ENCODE results near the gene STH. TPM values are rescaled to one million over a fixed set of nuclear protein-coding genes. Genes with fewer than 3 reads are reported as not detected.

Gene STH
- total and polyA plus RNA-seq, 12 donors, result not detected

- Histone ChIP-seq H3K36me3 (replicated peaks in 1 of 2) (peaks cover 0 to 15% of the 10 kb centered on the region in 2 donors), H3K27ac (peak overlapping the region in 3 of 5 donors; percentile 26 to 75 (median 41)), H3K4me3 (no peak overlapping the region), H3K9me3 (replicated peaks in 1 of 3) (no peaks in the 10 kb centered on the region), H3K4me1 (replicated peaks in 1 of 2) (peaks cover 8 to 31% of the 10 kb centered on the region in 2 donors), H3K27me3 (no peaks in the 10 kb centered on the region)
- WGBS, 4 donors, result 89 to 95% (median 92%) methylated on average over 8 of the region's 8 CpGs
- intact Hi-C loops (cut with DNase I), result no loop called here
- TF ChIP-seq POLR2A (IDR thresholded peaks at IDR 0.05) (no peak), CTCF (IDR thresholded peaks at IDR 0.05) (no peak)
- DNase-seq, result no peak
Observed at GRCh38 chr17:46025510-46026165, 26.6 kb downstream of the STH start.

GRCh38 chr17:46026166-46027047, 27.4 kb downstream of the STH start:
- Histone ChIP-seq H3K4me1 (replicated peaks in 1 of 2) (peaks cover 8 to 31% of the 10 kb centered on the region in 2 donors), H3K4me3 (no peak overlapping the region), H3K36me3 (replicated peaks in 1 of 2) (peaks cover 0 to 22% of the 10 kb centered on the region in 2 donors), H3K27me3 (no peaks in the 10 kb centered on the region), H3K27ac (peak overlapping the region in 4 of 5 donors; percentile 17 to 75 (median 34)), H3K9me3 (replicated peaks in 1 of 3) (no peaks in the 10 kb centered on the region)
- intact Hi-C loops (cut with DNase I), result no loop called here
- peak in 4 of 7 donors; percentile 54 to 69 (median 58) for DNase-seq
- 61 to 74% (median 66%) methylated on average over 6 to 17 of the region's 17 CpGs for whole genome bisulfite sequencing, 4 donors
- TF ChIP-seq POLR2A (IDR thresholded peaks at IDR 0.05) (no peak), CTCF (IDR thresholded peaks at IDR 0.05) (no peak)

- TF ChIP-seq CTCF (IDR thresholded peaks at IDR 0.05) (no peak), POLR2A (IDR thresholded peaks at IDR 0.05) (no peak)
- H3K36me3 ChIP-seq (replicated peaks in 1 of 2), result peaks cover 0 to 31% of the 10 kb centered on the region in 2 donors
Observed at GRCh38 chr17:46027048-46027975, 28.3 kb downstream of the STH start.

More at GRCh38 chr17:46027048-46027975, 28.3 kb downstream of the STH start:
- WGBS, 4 donors, result 75 to 82% (median 80%) methylated on average over 11 to 12 of the region's 12 CpGs
- Histone ChIP-seq H3K4me3 (no peak overlapping the region), H3K27ac (peak overlapping the region in 3 of 5 donors; percentile 26 to 75 (median 41)), H3K4me1 (replicated peaks in 1 of 2) (peaks cover 8 to 31% of the 10 kb centered on the region in 2 donors), H3K9me3 (replicated peaks in 1 of 3) (no peaks in the 10 kb centered on the region), H3K27me3 (no peaks in the 10 kb centered on the region)
- DNase-seq, result peak in 1 of 7 donors; percentile 51
- intact Hi-C loops (cut with DNase I), result no loop called here

Data from adrenal gland (tissue), 12 donors.